ENCODE results near the gene C5orf47.

The C5orf47 gene

GRCh38 chr5:173950829-173951228, 38.1 kb upstream of the C5orf47 start:
- TF ChIP-seq CTCF (IDR thresholded peaks at IDR 0.05; ENCODE audit: low read depth, low read length): no peak
- DNase-seq (ENCODE audit: extremely low read depth, low read depth): no peak

- TF ChIP-seq CTCF (IDR thresholded peaks at IDR 0.05; ENCODE audit: low read depth, low read length): no peak
- DNase-seq (ENCODE audit: extremely low read depth, low read depth): no peak
Observed at GRCh38 chr5:173953528-173954090, 35.4 kb upstream of the C5orf47 start.

GRCh38 chr5:173954671-173955521, 34.1 kb upstream of the C5orf47 start:
- peak; percentile 34 for DNase-seq (ENCODE audit: extremely low read depth, low read depth)
- TF ChIP-seq CTCF (IDR thresholded peaks at IDR 0.05; ENCODE audit: low read depth, low read length): no peak

GRCh38 chr5:173960986-173961385, 28.0 kb upstream of the C5orf47 start:
- no peak for DNase-seq (ENCODE audit: extremely low read depth, low read depth)
- TF ChIP-seq CTCF (IDR thresholded peaks at IDR 0.05; ENCODE audit: low read depth, low read length): no peak

GRCh38 chr5:173961418-173961817, 27.6 kb upstream of the C5orf47 start:
- no peak for DNase-seq (ENCODE audit: extremely low read depth, low read depth)
- no peak for TF ChIP-seq CTCF (IDR thresholded peaks at IDR 0.05; ENCODE audit: low read depth, low read length)

- no peak for DNase-seq (ENCODE audit: extremely low read depth, low read depth)
- TF ChIP-seq CTCF (IDR thresholded peaks at IDR 0.05; ENCODE audit: low read depth, low read length): no peak
Observed at GRCh38 chr5:173962436-173962972, 26.5 kb upstream of the C5orf47 start.

- no peak for TF ChIP-seq CTCF (IDR thresholded peaks at IDR 0.05; ENCODE audit: low read depth, low read length)
- no peak for DNase-seq (ENCODE audit: extremely low read depth, low read depth)
Observed at GRCh38 chr5:173963182-173963838, 25.7 kb upstream of the C5orf47 start.
